Neuronal stem cell (in vitro differentiated cells): ENCODE measurements around the gene SCNN1B.
A peak's percentile ranks its signal among the peaks of the same experiment; 100 is the strongest.

Experiments
- DNase-seq: peaks from one replicate; pipeline ENCODE4 v3.0.0-alpha.2; 2013; ENCODE audit warnings: low spot score
- H2AFZ ChIP-seq: one replicate; pipeline ENCODE4 v1.6.1; 2013; ENCODE audit warnings: mild to moderate bottlenecking, low read length, inconsistent platforms
- H2AK5ac ChIP-seq: 2 replicates; pipeline ENCODE4 v1.6.1; 2013; ENCODE audit warnings: low read depth, mild to moderate bottlenecking, inconsistent platforms, low read length, moderate library complexity, mixed read lengths
- H2BK120ac ChIP-seq: 2 replicates; pipeline ENCODE4 v1.6.1; 2013; ENCODE audit warnings: low read depth, mild to moderate bottlenecking, inconsistent platforms, low read length, moderate library complexity, mixed read lengths
- H2BK12ac ChIP-seq: one replicate; pipeline ENCODE4 v1.6.1; 2013; ENCODE audit warnings: low read length, inconsistent platforms
- H2BK15ac ChIP-seq: 2 replicates; pipeline ENCODE4 v1.6.1; 2013; ENCODE audit warnings: mild to moderate bottlenecking, low read length, inconsistent platforms, mixed read lengths
- H2BK5ac ChIP-seq: one replicate; pipeline ENCODE4 v1.6.1; 2013; ENCODE audit warnings: inconsistent platforms, mild to moderate bottlenecking, low read length, moderate library complexity
- H3K14ac ChIP-seq: one replicate; pipeline ENCODE4 v1.6.1; 2013; ENCODE audit warnings: low read length, inconsistent platforms
- H3K18ac ChIP-seq: 2 replicates; pipeline ENCODE4 v1.6.1; 2013; ENCODE audit warnings: low read length, inconsistent platforms
- H3K23ac ChIP-seq: 2 replicates; pipeline ENCODE4 v1.6.1; 2013; ENCODE audit warnings: low read depth, mild to moderate bottlenecking, mixed read lengths, low read length, inconsistent platforms; ENCODE audit not compliant: poor library complexity
- H3K27ac ChIP-seq: replicated peaks from 3 replicates; pipeline ENCODE4 v1.5.1; 2013; ENCODE audit warnings: low read length, inconsistent platforms
- H3K27me3 ChIP-seq, 3 experiments: 2 replicates each; pipeline ENCODE4 v1.6.1; 2013; ENCODE audit warnings: low read length in 3 of 3, mild to moderate bottlenecking in 2 of 3, inconsistent platforms in 1 of 3, low read depth in 1 of 3, mixed read lengths in 1 of 3, moderate library complexity in 1 of 3; ENCODE audit not compliant: control insufficient read depth in 3 of 3, insufficient read depth in 3 of 3
- H3K36me3 ChIP-seq, 2 donors: replicated peaks in 1 of 2; 2 replicates each; pipeline ENCODE4 v1.6.1; 2013; ENCODE audit warnings: low read length in 2 of 2; ENCODE audit not compliant: control insufficient read depth in 2 of 2, insufficient read depth in 2 of 2
- H3K4ac ChIP-seq: 2 replicates; pipeline ENCODE4 v1.6.1; 2013; ENCODE audit warnings: inconsistent platforms, mild to moderate bottlenecking, low read length, moderate library complexity
- H3K4me1 ChIP-seq, 2 donors: 1 replicate in 1 of 2; 2 replicates in 1 of 2; pipeline ENCODE4 v1.6.1; 2013; ENCODE audit warnings: low read length in 2 of 2, low read depth in 1 of 2; ENCODE audit not compliant: control insufficient read depth in 2 of 2, insufficient read depth in 1 of 2
- H3K4me2 ChIP-seq: one replicate; pipeline ENCODE4 v1.6.1; 2013; ENCODE audit warnings: mild to moderate bottlenecking, low read length, inconsistent platforms; ENCODE audit not compliant: insufficient read depth, poor library complexity, severe bottlenecking
- H3K4me3 ChIP-seq, 2 donors: 2 replicates each; pipeline ENCODE4 v1.5.1; 2013; ENCODE audit warnings: low read length in 2 of 2, mild to moderate bottlenecking in 2 of 2, inconsistent platforms in 1 of 2, moderate library complexity in 1 of 2
- H3K79me1 ChIP-seq: one replicate; pipeline ENCODE4 v1.6.1; 2013; ENCODE audit warnings: low read depth, mild to moderate bottlenecking, inconsistent platforms, low read length, moderate library complexity
- H3K9ac ChIP-seq: one replicate; pipeline ENCODE4 v1.6.1; 2013; ENCODE audit warnings: mild to moderate bottlenecking, low read depth, low read length, inconsistent platforms; ENCODE audit not compliant: poor library complexity
- H3K9me3 ChIP-seq, 2 donors: replicated peaks in 1 of 2; 2 replicates each; pipeline versions ENCODE3 to v1.6.1; 2013; ENCODE audit warnings: low read length in 2 of 2, mild to moderate bottlenecking in 2 of 2, inconsistent platforms in 1 of 2, low read depth in 1 of 2, mixed read lengths in 1 of 2, moderate library complexity in 1 of 2; ENCODE audit not compliant: control insufficient read depth in 2 of 2, insufficient read depth in 1 of 2
- H4K8ac ChIP-seq: one replicate; pipeline ENCODE4 v1.6.1; 2013; ENCODE audit warnings: low read depth, mild to moderate bottlenecking, inconsistent platforms, low read length, moderate library complexity
- H4K91ac ChIP-seq: one replicate; pipeline ENCODE4 v1.6.1; 2013; ENCODE audit warnings: low read length, low read depth, mild to moderate bottlenecking, inconsistent platforms; ENCODE audit not compliant: poor library complexity
- WGBS, 2 donors: extraction: QIAGEN DNeasy Blood & Tissue Kit; methylation state at CpG; one replicate each; pipeline ENCODE4 v1.1.7; 2013; ENCODE audit warnings: missing lambda C conversion rate in 2 of 2, mixed read lengths in 1 of 2; ENCODE audit not compliant: insufficient read length in 2 of 2, insufficient replicate concordance in 1 of 2; ENCODE audit errors: extremely low coverage in 2 of 2; 5-methylcytosine and 5-hydroxymethylcytosine counted together

Gene SCNN1B

GRCh38 chr16:23377071-23377931 is 75.2 kb downstream of the SCNN1B start:
- H2BK5ac ChIP-seq = no peak overlapping the region
- peak overlapping the region; percentile 43 for H2AK5ac ChIP-seq
- no peak overlapping the region for H2BK15ac ChIP-seq
- H3K27ac ChIP-seq = no peak overlapping the region
- no peak overlapping the region for H4K91ac ChIP-seq
- no peak for DNase-seq
- no peak overlapping the region for H2BK12ac ChIP-seq
- H3K4me2 ChIP-seq = no peak overlapping the region
- H3K9me3 ChIP-seq = no peaks in the 10 kb centered on the region
- H3K27me3 ChIP-seq = peaks cover 0 to 5% (median 0%) of the 10 kb centered on the region in 3 experiments
- no peak overlapping the region for H3K14ac ChIP-seq
- no peak overlapping the region for H3K4ac ChIP-seq
- no peak overlapping the region for H3K4me3 ChIP-seq
- H3K18ac ChIP-seq = peak overlapping the region; percentile 89
- H3K79me1 ChIP-seq = no peaks in the 10 kb centered on the region
- H3K23ac ChIP-seq = no peak overlapping the region
- H2BK120ac ChIP-seq = no peak overlapping the region
- H4K8ac ChIP-seq = no peak overlapping the region
- no peak overlapping the region for H2AFZ ChIP-seq
- no peaks in the 10 kb centered on the region for H3K36me3 ChIP-seq
- WGBS, 2 donors = no CpG with 5 or more reads among the region's 9 CpGs
- H3K9ac ChIP-seq = no peak overlapping the region
- H3K4me1 ChIP-seq = peaks cover 0 to 6% of the 10 kb centered on the region in 2 donors

GRCh38 chr16:23378256-23378655 is 76.2 kb downstream of the SCNN1B start:
- no peak overlapping the region for H2BK120ac ChIP-seq
- H3K23ac ChIP-seq = no peak overlapping the region
- H3K9me3 ChIP-seq = no peaks in the 10 kb centered on the region
- no peak overlapping the region for H3K4me2 ChIP-seq
- H3K4me1 ChIP-seq = peaks cover 0 to 6% of the 10 kb centered on the region in 2 donors
- H3K36me3 ChIP-seq = no peaks in the 10 kb centered on the region
- WGBS, 2 donors = no CpG with 5 or more reads among the region's 8 CpGs
- peak overlapping the region; percentile 9 for H3K14ac ChIP-seq
- no peak overlapping the region for H4K91ac ChIP-seq
- H2AK5ac ChIP-seq = peak overlapping the region; percentile 88
- no peak overlapping the region for H2BK12ac ChIP-seq
- H3K4me3 ChIP-seq = no peak overlapping the region
- H3K27ac ChIP-seq = no peak overlapping the region
- H3K27me3 ChIP-seq = peaks cover 0 to 5% (median 0%) of the 10 kb centered on the region in 3 experiments
- no peak overlapping the region for H3K4ac ChIP-seq
- H2AFZ ChIP-seq = no peak overlapping the region
- no peak overlapping the region for H4K8ac ChIP-seq
- no peak overlapping the region for H2BK5ac ChIP-seq
- no peaks in the 10 kb centered on the region for H3K79me1 ChIP-seq
- H3K18ac ChIP-seq = peak overlapping the region; percentile 35
- no peak overlapping the region for H3K9ac ChIP-seq
- DNase-seq = no peak
- peak overlapping the region; percentile 51 for H2BK15ac ChIP-seq

DNA sequence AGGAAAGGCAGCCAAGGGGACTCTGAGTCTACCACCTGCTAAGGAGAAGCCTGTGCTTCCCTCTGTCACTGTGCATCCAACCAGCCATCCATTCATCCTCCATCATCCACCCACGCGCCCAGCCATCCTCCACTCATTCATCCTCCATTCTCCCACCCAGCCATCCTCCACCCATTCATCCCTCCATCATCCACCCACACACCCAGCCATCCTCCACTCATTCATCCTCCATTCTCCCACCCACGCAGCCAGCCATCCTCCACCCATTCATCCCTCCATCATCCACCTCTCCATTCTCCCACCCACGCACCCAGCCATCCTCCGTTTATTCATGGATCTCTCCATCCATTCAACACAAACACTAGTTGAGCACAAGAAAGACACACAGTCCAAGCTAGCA is 76.8 kb downstream of the SCNN1B start:
- Histone ChIP-seq H3K4me2 (no peak overlapping the region), H3K36me3 (no peaks in the 10 kb centered on the region), H4K91ac (no peak overlapping the region), H3K9ac (no peak overlapping the region), H3K14ac (no peak overlapping the region), H3K79me1 (no peaks in the 10 kb centered on the region), H2BK120ac (no peak overlapping the region), H4K8ac (no peak overlapping the region), H2BK15ac (peak overlapping the region; percentile 65), H2BK5ac (no peak overlapping the region), H2AK5ac (peak overlapping the region; percentile 88), H3K4me1 (peaks cover 0 to 6% of the 10 kb centered on the region in 2 donors), H3K27ac (no peak overlapping the region), H3K27me3 (peaks cover 0 to 5% (median 0%) of the 10 kb centered on the region in 3 experiments), H3K9me3 (no peaks in the 10 kb centered on the region), H2AFZ (no peak overlapping the region), H2BK12ac (peak overlapping the region; percentile 18), H3K23ac (no peak overlapping the region), H3K18ac (peak overlapping the region; percentile 35), H3K4me3 (no peak overlapping the region), H3K4ac (no peak overlapping the region)
- DNase-seq = no peak
- WGBS, 2 donors = 100% methylated on average over 5 of the region's 5 CpGs; no CpG with 5 or more reads in 1 of the 2 donors

GRCh38 chr16:23379707-23380106 is 77.6 kb downstream of the SCNN1B start:
- Histone ChIP-seq H3K4ac (no peak overlapping the region), H3K4me2 (no peak overlapping the region), H2AK5ac (no peak overlapping the region), H3K18ac (peak overlapping the region; percentile 23), H4K91ac (no peak overlapping the region), H3K14ac (peak overlapping the region; percentile 60), H3K9me3 (no peaks in the 10 kb centered on the region), H3K9ac (no peak overlapping the region), H2BK12ac (no peak overlapping the region), H2BK120ac (no peak overlapping the region), H3K36me3 (no peaks in the 10 kb centered on the region), H3K4me3 (no peak overlapping the region), H3K4me1 (peaks cover 0 to 6% of the 10 kb centered on the region in 2 donors), H3K27me3 (peaks cover 0 to 5% (median 0%) of the 10 kb centered on the region in 3 experiments), H3K23ac (peak overlapping the region; percentile 38), H2AFZ (no peak overlapping the region), H4K8ac (no peak overlapping the region), H3K27ac (no peak overlapping the region), H2BK5ac (no peak overlapping the region), H2BK15ac (no peak overlapping the region), H3K79me1 (no peaks in the 10 kb centered on the region)
- DNase-seq = no peak
- WGBS, 2 donors = no CpG with 5 or more reads among the region's 10 CpGs
